Measurements from ENCODE around the gene CNTN4.
"Not testable (repeated sequence)": the region's sequence is repeated elsewhere in the genome, so short reads cannot be mapped to it uniquely, and the experiment has no call there.

The CNTN4 gene

DNA sequence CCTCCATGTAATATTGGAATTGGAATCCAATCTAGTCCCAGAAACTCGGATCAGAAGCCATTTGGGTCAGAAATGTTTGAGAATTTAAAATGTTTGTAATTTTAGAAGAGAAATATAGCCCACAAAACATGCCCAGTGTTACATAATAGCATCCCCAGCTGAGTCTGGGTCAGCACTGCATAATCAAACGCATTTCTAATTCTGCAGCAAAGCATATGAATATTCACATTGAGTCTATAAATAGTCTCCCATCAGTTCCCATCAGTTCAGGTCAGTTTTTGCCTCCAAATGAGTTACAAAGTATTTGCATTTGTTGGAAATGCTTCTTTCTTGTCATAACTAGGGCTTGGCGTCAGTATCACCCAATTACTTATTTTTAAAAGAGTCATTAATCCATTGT lies 628.4 kb downstream of the CNTN4 start:
- DNase-seq = no peak

DNA sequence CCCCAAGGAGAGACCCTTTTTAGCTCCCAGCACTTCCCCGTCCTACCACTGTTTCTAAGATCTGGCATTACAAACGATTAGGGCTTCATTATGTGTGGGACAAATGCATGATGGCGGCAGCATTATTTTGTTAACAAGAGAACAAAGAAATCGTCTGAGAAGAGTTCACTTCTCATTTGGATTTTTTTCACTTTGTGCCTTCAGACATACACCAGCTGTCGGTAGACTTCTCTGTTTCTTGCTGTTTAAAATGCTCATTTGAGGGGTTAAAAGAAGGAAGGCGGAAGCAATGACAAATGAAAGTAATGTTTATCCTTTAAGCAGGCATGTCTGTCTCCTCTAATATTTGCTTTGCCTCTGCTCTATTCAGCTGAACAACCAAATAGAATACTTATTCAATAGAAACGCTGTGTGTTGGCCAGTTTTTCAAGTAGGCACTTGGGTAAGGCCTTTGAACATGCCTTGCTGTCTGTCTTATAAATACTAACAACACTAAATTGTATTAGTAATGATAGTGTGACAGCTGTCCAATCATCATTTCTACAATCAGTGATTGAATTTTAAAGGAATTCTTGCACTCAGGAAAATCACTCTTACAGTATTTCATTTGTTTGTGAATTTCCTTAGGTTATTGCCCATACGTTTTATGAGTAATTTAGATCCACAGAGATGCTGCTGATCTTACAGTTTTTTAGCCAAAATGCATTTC lies 629.1 kb downstream of the CNTN4 start:
- DNase-seq = no peak

DNA sequence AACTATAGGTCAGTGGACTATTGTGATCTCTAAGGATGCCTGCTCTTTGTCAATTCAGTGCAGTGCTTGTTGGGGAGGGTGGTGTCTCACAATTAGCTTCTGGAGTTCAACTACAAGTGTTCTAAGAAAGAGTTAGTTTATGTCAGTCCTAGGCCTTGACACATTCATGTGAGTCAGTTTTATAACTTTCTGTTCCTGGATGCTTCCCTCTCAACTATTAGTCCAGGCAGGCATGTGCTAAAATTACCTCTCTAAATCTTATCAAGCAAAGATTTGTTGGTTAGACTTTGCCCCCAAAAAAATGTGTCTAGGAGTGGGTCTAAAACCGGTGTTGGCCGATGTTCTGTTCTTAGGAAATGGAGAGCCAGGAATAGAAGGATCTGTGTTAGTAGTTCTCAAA lies 633.2 kb downstream of the CNTN4 start:
- DNase-seq = no peak

DNA sequence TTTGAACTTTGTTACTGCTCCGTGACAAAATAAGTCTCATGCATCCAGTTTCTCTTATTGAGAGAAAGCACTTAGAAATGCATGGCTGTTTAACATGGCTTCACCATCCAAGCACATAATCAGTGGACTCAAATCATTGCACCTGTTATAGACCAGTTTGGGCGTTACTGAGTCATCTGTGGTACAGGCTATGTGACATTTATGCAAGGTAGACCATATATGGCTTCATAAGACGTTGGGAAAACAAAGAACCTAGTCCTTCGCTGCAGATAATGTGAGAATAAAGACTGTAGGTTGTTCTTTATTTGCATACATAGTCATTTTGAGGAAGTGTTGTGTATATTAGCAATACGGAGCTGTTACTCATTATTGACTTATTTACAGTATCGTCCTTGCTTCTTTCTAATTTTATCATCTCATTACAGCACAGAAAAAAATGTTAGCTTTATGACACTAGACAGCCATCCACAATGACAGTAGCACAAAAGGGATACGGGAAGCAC lies 636.8 kb downstream of the CNTN4 start:
- no peak for DNase-seq

DNA sequence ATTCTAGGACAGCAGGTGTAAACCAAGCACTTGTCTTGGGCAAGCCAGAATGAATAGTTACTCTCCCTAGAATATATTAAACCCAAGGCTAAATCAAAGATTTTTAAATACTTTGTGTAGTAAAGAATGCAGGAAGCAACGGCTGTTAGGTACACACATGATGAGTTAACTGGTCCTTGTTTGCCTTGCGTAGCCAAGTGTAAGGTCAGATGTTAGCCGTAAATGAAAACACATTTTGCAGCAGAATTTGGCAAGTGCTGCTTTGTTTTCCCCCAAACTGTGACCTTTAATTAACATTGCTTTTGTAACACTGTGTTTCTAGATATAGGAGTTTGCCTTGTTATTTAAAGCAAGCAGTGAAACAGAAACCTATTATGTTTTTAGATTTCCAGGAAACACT lies 642.9 kb downstream of the CNTN4 start:
- no peak for DNase-seq

DNA sequence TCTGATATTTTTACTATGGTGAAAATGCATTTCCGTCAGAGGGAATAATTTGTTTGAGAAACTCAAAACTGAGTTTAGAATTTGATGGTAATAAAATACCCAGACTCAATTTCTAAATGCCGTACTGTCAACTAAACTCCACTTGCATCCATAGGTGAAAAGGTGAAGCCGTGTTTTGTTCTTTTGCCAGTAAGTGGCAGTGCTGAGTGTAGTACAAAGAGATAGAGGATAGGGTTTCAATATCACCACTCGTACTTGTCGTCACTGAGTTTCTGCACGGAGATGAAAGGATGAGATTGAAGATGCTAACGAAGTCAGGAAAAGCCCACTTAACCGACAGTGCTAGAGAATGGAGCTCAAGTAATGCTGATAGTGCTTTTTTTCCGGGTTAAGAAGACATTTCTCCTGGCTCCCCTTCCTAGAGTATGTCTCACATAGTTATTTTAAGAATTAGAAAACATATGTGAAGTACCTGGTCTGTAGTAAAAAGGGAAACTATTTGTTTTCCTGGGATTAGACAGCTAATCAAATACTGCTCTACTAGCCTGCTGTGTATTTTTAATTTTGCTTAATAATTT lies 666.4 kb downstream of the CNTN4 start:
- peak; percentile 31 for DNase-seq

DNA sequence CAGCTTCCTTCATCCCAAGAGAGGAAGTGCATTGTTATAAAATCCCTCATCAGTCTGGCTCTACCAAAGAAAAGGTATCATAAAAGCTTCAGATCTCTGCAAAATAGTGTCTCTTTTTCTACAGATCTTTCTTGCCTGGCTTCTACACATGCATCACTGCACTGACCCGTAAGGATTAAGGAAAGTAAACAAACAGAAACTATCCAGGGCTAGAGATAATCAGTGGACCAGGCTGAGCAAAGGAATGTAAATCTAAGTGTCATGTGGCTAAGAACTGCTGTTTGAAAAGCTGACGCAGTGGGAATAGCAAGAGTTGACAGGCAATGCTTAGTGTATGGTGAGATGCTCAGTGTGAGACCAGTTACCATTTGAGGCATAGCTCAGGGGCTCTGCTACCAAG lies 671.8 kb downstream of the CNTN4 start:
- DNase-seq = no peak

DNA sequence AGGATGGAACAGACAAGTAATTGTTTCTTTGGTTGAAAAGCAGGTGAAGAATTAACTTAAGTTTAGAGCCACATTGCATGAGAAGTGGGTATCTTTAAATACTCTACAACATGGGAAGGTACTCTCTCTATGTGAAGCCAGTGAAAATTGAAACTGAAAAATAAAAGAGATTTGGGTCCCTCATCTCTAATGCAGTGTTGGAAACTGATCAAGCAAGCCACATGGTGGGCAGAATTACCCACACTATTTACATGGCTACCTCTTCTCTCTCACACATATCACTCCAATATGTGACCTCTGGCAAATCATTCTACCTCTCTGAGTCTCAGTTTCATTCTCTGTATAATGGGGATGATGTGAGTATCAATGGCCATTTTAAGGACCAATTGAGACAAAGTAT lies 672.5 kb downstream of the CNTN4 start:
- DNase-seq = no peak

DNA sequence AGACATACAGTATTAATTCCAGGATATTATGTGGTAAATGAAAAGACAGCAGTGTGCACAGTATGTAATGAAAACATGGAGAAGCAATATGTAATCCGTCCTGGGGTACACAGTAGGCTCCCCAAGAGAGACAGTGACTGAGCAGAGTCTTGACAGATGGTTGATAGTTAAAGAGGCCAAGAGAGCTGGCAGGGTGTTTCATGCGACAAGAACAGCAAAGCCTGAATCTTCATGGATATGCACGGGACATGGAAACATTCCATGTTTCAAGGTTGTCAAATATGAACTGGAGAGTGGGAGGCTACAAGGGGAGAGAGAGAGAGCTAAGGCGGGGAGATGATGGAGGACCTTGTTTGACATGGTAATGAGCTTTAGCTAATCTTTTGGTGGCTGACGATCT lies 673.1 kb downstream of the CNTN4 start:
- no peak for DNase-seq

DNA sequence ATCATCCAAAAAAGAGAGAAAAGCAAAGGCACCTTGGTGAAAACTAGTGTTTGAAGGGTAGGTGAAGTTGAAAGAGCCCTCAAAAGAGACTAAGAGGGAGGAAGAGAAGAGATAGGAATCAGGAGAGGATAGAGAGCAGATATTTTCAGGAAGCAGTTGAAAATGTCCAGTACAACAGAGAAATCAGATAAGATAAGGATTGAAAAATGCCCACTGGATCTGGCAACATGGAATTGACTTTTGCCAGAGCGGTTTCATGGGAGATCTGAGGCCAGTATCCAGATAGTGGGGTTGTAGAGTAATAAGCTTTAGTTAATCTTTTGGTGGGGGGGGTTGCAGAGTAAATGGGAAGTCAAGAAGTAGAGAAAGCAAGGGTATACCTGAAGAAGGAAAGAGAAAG lies 674.1 kb downstream of the CNTN4 start:
- DNase-seq = no peak

DNA sequence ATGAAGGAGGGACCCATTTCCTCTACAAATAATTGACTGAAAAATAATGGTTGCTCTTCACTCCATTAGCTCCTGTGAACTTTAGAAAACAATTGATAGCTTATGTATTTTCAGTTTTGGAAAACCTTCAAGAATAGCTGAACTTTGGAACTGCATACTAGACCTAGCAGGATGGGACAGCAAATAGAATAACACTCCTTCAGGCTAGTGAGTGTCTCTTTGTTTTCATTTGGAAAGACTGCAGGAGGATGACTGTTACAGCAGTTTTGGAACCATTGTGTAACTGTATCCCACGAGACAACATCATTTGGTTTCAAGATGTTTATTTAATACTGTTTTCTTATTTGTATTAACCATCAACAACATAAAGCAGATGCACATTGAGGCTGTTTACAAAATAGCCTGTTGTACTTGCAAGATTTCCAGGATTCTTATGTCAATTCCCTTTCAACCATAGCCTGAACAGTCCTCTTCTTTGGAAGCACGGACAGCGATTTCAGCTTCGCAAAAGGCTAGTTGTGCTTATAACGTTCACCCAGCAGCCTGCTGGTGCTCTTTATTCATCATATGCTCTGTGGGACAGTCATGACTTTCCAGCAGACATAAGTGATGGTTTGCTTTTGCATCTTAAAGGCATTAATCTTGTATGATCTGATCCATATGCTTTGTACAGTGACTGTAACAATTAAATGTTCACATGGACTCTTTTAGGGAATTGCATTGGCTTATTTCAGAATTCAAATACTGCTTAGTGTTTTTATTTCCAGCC lies 676.0 kb downstream of the CNTN4 start:
- DNase-seq = no peak

DNA sequence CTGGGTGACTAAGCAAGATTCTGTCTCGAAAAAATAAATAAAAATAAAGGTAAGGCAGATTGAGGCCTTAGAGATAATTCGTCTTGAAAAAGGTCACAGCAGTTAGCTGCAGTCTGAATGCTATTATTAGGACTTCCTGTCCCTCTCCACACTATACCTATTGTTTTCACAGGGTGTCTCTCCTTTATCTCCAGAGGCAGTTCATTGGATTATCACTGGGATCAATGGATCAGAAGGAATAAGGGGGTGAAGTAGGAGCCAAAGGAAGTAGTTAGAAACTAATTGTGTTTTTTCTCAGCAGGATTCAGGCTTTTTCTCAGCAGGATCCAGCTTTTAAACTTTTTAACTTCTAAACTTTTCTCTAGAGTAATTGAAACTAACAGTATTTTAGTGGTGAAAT lies 684.6 kb downstream of the CNTN4 start:
- DNase-seq = no peak

DNA sequence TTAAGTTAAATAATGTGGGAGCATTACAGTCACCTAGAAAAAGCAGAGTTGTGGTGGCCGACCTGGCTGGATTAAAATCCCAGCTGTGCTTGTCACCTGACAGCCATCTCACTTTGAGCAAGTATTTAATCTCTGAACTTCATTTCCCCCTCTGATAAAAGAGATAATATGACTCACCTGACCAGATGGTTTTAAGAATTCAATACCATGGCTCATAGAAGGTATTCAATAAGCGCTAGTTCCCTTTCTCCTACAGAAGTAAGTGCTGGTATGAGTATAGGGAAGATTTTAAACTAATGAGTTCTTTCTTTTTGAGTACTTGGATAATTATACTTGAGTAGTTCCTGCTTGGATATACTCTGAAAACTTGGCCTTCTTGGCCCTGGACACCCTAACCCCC lies 686.0 kb downstream of the CNTN4 start:
- no peak for DNase-seq

DNA sequence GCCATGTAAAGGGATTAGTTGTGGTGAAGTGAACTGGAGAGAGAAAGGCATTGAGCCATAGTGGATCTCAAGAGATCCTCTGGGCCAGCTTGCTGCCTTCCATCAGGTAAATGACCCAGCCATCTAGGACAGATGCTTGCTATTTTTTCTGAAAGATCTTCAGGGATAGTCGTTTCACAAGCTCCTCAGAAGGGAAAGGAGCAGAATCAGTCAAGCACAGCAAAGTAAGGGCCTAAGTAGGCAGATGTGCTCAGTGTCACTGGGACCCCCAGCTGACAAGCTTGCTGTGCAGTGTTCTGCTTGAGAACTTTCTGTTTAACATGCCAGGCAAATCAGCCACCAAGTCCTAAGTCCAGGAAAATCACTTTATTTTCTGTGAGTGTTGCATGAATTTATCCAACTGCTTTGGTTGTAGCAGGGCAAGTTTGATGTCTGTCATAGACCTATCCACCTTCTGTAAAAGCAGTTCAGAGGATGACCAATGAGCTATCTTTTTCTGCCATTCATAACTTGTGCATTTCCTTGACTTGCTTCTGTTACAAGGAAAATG lies 691.7 kb downstream of the CNTN4 start:
- no peak for DNase-seq

DNA sequence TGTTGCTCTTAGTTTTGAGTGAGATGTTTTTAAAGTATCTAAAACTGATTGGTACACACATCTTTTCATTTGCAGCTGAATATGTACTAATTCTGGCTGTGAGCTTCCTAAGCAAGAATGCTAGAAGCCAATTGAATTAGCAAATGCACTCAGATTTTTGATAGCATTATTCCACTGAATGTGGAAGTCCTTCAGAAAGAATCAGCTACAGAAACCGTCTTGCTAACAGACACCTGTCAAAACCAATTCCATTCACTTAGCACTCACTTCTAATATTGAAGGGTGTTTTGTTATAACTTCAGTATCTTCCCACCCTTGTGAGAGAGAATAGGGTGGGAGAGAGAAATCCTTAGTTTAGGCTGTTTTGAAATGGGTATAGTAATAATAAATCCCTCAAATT lies 693.8 kb downstream of the CNTN4 start:
- DNase-seq = no peak

DNA sequence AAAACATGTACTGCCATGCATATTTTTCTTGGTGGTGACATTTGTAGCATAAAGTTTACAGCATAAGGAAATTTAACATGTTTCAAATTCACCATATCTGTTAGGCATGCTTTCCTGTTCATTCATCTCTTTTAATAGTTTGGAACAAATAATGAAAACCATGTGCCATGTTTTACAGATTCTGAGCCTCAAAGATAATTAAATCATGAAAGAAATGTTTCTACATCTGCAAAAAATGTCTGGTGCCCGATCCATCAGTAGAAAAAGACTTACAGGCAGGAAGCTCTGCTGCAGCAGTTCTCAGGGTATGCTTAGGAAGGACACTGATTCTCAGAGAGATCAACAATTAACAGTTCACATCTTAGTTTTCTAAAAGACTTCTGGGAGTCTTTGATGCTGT lies 695.3 kb downstream of the CNTN4 start:
- DNase-seq = no peak

DNA sequence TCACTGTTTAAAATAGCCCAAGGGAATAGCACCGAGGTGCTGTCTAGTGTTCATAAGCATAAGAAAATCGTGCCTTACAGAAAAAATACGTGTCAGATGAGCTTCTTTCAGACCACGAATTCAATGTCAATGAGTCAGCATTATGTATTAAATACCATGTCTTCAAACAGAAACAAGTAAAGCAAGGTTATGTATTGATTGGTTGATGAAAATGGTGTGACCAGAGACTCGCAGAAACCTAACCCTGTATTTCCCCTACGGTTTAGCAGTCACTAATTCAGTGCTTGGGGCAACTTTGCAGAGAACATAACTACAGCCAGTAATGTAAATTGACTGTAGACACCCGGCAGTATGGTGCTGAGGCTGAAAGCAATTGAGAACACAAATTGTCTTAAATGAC lies 703.8 kb downstream of the CNTN4 start:
- DNase-seq = no peak

DNA sequence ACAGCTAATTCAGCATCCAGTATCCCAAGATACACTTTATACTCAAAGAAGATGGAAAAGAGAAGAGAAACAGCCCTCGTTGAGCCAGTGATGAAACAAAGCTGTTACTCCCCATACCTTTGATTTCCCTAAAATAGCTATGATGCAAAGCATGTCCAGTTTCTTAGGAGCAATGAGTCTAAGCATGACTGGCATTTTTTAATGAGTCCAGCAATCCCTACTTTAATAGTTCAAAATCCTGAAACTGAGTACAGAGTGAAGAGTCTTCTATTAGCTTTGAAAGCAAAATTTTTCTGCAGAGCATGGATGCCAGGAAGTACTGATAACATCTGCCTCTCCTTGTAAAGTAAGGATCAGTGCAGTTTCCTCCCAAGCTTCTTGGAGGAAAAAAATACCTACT lies 708.8 kb downstream of the CNTN4 start:
- DNase-seq = no peak

DNA sequence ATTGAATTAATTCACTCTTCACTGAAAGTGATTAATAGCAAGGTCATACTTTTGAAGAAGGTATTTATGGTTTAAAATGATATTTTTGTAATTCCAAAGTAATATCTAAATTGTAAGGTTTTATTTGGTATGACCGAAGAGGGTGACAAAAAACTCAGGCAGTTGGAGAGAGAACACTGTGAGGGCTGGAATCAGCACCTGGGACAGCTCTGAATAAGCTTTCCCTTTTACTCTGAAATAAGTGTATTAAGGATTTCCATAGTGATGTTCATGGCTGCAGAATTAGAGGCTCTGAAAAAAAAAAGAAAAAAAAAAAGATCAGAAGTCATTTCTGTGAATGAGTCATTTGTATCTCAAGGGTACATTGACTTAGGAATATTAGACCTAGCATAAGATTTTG lies 712.1 kb downstream of the CNTN4 start:
- DNase-seq = no peak

DNA sequence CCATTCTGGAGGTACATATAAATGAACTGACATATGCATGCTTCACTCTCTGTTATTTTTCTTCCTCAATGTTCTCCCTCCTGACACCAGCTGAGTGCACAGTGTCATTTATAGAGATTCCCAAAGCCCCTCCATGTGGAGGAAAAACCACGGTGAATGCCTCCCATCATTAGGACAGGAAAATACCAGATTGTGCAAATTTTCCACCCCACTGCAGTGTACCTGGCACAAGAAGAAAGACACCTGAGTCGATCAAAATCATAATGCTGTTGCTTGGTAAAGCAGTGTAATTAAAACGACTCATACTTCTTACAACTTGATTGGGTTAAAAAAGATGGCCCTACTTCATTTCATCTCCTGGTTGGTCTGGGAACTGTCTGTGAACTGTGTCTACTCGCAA lies 720.9 kb downstream of the CNTN4 start:
- no peak for DNase-seq

DNA sequence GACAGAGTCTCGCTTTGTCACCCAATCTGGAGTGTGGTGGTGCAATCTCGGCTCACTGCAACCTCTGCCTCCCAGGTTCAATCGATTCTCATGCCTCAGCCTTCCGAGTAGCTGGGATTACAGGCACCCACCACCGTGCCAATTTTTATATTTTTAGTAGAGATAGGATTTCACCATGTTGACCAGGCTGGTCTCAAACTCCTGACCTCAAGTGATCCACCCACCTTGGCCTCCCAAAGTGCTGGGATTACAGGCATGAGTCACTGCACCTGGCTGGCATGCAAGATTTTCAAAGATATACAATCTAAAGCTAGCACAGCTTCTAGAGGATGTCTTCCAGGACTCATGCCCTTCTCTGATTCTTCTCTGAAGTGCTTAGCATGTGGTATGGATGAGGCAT lies 722.3 kb downstream of the CNTN4 start:
- not testable (repeated sequence) for DNase-seq

DNA sequence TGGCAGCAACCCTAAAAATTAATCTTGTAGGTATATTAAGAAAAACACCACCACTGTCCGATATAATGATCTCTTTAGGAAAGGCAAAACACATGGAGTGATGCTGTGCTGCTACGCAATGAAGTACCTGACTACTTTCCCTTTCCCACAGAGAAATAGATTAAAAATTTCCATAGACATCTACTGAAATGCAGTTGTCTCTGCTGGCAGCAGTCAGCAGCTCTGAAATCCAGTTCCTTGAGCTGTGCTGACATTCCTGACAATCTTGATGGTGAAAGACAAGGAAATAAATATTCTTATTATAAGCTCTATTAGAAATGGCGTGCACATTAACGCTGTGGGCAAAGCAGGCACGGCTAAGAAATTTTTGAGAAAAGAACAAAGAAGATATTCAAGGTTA lies 723.9 kb downstream of the CNTN4 start:
- no peak for DNase-seq

DNA sequence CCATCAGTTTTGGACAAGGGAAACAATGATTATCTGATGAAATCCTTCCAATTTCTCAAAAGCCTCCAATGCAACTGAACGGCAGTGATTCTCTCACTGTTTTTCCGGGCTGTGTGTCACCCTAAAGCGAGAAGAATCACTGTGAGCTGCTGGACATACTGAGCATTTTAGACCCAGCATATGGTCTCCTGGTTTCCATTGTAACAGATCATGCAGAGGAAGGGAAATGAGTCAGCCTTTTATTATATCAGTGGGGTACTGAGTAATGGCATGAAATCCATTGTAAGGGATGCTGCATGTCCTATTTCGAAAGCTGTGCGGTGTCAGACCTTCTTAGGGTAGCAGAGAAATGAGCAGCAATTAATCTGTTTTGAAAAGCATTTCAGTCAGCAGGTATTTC lies 724.4 kb downstream of the CNTN4 start:
- DNase-seq = no peak
